Measurements from ENCODE around the gene CORO1C. TPM values are rescaled to one million over a fixed set of nuclear protein-coding genes. Genes with fewer than 3 reads are reported as not detected.

CORO1C gene
- total RNA-seq, 1 donor from 2014 or later: 391 TPM

DNA sequence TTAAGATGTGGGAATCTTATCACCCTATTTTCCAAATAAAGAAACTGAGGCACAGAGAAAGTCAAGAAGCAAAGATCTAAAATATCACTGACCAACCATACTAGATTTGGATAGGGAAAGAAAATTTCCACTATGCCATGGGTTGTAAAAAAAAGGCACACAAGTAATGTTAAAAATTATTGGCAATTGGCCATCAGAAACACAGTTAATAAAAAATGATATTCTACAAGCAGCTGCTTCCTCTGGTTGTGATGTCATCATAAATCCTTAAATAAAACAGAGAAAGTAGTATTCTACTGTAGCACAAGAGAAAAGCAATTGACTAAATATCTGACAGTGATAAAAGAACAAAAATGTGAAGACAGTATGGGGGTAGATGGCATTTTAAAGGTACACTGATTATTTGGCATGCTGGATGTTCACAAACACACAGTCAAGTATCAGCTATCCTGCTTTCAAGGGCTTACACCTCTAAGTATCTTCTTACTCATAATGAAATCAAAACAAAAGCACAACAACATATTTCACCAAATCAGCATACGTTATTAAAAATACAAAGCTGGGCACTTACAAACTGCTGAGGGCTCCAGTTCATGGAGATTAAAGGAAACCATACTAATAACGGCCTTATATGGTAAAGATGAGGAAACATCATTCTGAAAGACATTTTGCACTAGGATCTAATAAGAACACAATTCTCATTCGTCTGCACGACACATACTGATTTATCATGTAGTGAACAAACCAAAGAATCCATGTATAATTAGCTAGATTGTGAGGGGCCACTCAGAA, 45.7 kb downstream of the CORO1C start:
- H3K9ac ChIP-seq (ENCODE audit: low read length): peak overlapping the region; percentile 39
- H3K36me3 Mint-ChIP-seq (ENCODE audit: low read depth, unreplicated experiment): peaks cover 3% of the 10 kb centered on the region

DNA sequence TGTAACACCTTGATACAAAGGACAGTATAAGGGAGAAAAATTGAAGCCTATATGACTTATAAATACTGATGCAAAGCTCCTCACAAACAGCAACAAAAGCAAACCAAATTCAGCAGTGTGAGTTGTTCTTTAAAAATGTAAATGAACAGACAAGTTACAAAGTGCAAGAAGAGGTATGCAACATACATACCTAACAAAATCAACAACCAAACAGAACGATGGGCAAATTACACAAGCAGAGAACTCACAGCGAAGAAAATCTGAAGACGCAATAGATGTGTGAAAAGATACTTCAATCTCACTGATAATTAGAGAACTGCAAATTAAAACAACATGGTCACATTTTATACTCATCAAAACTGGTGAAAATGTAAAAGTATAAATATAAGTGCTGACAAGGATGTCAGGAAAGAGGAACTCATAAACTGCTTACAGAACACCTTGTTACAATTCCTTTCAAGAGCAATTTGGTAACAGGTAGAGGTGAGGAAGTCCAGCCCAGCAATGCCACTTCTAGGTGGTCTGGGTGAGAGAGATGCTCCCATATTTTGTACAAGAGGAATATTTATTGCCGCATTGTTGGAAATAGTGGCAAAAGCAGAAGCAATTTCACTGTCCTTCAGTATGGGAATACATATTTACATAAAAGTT, 47.3 kb downstream of the CORO1C start:
- peaks cover 3% of the 10 kb centered on the region for H3K36me3 Mint-ChIP-seq (ENCODE audit: low read depth, unreplicated experiment)
- no peak overlapping the region for H3K27ac ChIP-seq (ENCODE audit: low read depth, low read length)
- no peak overlapping the region for H3K4me2 ChIP-seq (ENCODE audit: low read length)
- H3K27me3 Mint-ChIP-seq (ENCODE audit: low read depth, unreplicated experiment): no peaks in the 10 kb centered on the region
- peaks cover 24% of the 10 kb centered on the region for H3K4me1 ChIP-seq (ENCODE audit: insufficient read depth, low read length)
- no peaks in the 10 kb centered on the region for H3K9me3 ChIP-seq (ENCODE audit: insufficient read depth, low read depth, low read length)
- H3K27me3 ChIP-seq (ENCODE audit: insufficient read depth, low read length): no peaks in the 10 kb centered on the region
- no peaks in the 10 kb centered on the region for H3K9me3 Mint-ChIP-seq (ENCODE audit: unreplicated experiment)
- H3K79me2 ChIP-seq (ENCODE audit: insufficient read depth, low read length): peaks cover 100% of the 10 kb centered on the region
- H3K9ac ChIP-seq (ENCODE audit: low read length): no peak overlapping the region
- no peak overlapping the region for H3K4me3 ChIP-seq (ENCODE audit: insufficient read depth, low read depth, low read length)
- peak overlapping the region; percentile 21 for H3K27ac Mint-ChIP-seq (ENCODE audit: unreplicated experiment)
- H2AFZ ChIP-seq (ENCODE audit: low read depth, low read length): no peak overlapping the region
- peaks cover 16% of the 10 kb centered on the region for H3K36me3 ChIP-seq (ENCODE audit: insufficient read depth, low read length)
- H3K4me1 Mint-ChIP-seq (ENCODE audit: low read depth, unreplicated experiment): peaks cover 51% of the 10 kb centered on the region
- FAIRE-seq (no peak), DNase-seq (ENCODE audit: low read depth) (no peak)
- H4K20me1 ChIP-seq (ENCODE audit: insufficient read depth, low read length): peaks cover 61% of the 10 kb centered on the region
- TF ChIP-seq EZH2 (IDR thresholded peaks at IDR 0.05; ENCODE audit: insufficient read depth, low read length): no peak
- TF ChIP-seq, protein P1, sequence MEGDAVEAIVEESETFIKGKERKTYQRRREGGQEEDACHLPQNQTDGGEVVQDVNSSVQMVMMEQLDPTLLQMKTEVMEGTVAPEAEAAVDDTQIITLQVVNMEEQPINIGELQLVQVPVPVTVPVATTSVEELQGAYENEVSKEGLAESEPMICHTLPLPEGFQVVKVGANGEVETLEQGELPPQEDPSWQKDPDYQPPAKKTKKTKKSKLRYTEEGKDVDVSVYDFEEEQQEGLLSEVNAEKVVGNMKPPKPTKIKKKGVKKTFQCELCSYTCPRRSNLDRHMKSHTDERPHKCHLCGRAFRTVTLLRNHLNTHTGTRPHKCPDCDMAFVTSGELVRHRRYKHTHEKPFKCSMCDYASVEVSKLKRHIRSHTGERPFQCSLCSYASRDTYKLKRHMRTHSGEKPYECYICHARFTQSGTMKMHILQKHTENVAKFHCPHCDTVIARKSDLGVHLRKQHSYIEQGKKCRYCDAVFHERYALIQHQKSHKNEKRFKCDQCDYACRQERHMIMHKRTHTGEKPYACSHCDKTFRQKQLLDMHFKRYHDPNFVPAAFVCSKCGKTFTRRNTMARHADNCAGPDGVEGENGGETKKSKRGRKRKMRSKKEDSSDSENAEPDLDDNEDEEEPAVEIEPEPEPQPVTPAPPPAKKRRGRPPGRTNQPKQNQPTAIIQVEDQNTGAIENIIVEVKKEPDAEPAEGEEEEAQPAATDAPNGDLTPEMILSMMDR (IDR thresholded peaks at IDR 0.05; ENCODE audit: insufficient read depth, low read depth, low read length): no peak
- peak overlapping the region; percentile 0 for H3K4me3 Mint-ChIP-seq (ENCODE audit: unreplicated experiment)

More for the DNA sequence above, 45.7 kb downstream of the CORO1C start:
- Mint-ChIP-seq H3K27ac (ENCODE audit: unreplicated experiment) (peak overlapping the region; percentile 77), H3K4me3 (ENCODE audit: unreplicated experiment) (peak overlapping the region; percentile 36), H3K27me3 (ENCODE audit: low read depth, unreplicated experiment) (no peaks in the 10 kb centered on the region), H3K4me1 (ENCODE audit: low read depth, unreplicated experiment) (peaks cover 65% of the 10 kb centered on the region), H3K9me3 (ENCODE audit: unreplicated experiment) (no peaks in the 10 kb centered on the region)
- Histone ChIP-seq H3K4me1 (ENCODE audit: insufficient read depth, low read length) (peaks cover 41% of the 10 kb centered on the region), H3K27me3 (ENCODE audit: insufficient read depth, low read length) (no peaks in the 10 kb centered on the region), H3K36me3 (ENCODE audit: insufficient read depth, low read length) (peaks cover 8% of the 10 kb centered on the region), H3K79me2 (ENCODE audit: insufficient read depth, low read length) (peaks cover 100% of the 10 kb centered on the region), H2AFZ (ENCODE audit: low read depth, low read length) (no peak overlapping the region), H3K9me3 (ENCODE audit: insufficient read depth, low read depth, low read length) (no peaks in the 10 kb centered on the region), H3K4me3 (ENCODE audit: insufficient read depth, low read depth, low read length) (no peak overlapping the region), H3K4me2 (ENCODE audit: low read length) (peak overlapping the region; percentile 61), H4K20me1 (ENCODE audit: insufficient read depth, low read length) (peaks cover 46% of the 10 kb centered on the region), H3K27ac (ENCODE audit: low read depth, low read length) (peak overlapping the region; percentile 39)
- DNase-seq (ENCODE audit: low read depth): peak; percentile 25
- no peak for FAIRE-seq
- TF ChIP-seq, protein P1 (IDR thresholded peaks at IDR 0.05; ENCODE audit: insufficient read depth, low read depth, low read length): no peak
- TF ChIP-seq EZH2 (IDR thresholded peaks at IDR 0.05; ENCODE audit: insufficient read depth, low read length): no peak

Measured in astrocyte (in vitro differentiated cells and primary cell).